Mesendoderm (in vitro differentiated cells): ENCODE measurements around the gene DOK3.

Source experiments
- DNase-seq: peaks from one replicate; pipeline ENCODE4 v3.0.0; 2013
- H2AK5ac ChIP-seq: 2 replicates; pipeline ENCODE4 v1.6.1; 2013; ENCODE audit warnings: low read length, inconsistent platforms
- H2BK120ac ChIP-seq: 2 replicates; pipeline ENCODE4 v1.6.1; 2013; ENCODE audit warnings: low read depth, mild to moderate bottlenecking, low read length, moderate library complexity, mixed read lengths
- H2BK15ac ChIP-seq: replicated peaks from 2 replicates; pipeline ENCODE4 v1.6.1; 2013; ENCODE audit warnings: low read depth, mild to moderate bottlenecking, moderate library complexity
- H2BK5ac ChIP-seq: 2 replicates; pipeline ENCODE4 v1.6.1; 2013; ENCODE audit warnings: low read length, inconsistent platforms
- H3K18ac ChIP-seq: 2 replicates; pipeline ENCODE4 v1.6.1; 2013; ENCODE audit warnings: mild to moderate bottlenecking, low read length, mixed read lengths
- H3K23ac ChIP-seq: one replicate; pipeline ENCODE4 v1.6.1; 2013; ENCODE audit warnings: low read length
- H3K27ac ChIP-seq: 2 replicates; pipeline ENCODE4 v1.5.1; 2013; ENCODE audit warnings: low read depth, mild to moderate bottlenecking, inconsistent platforms, low read length, moderate library complexity
- H3K27me3 ChIP-seq: 2 replicates; pipeline ENCODE4 v1.6.1; 2013; ENCODE audit warnings: low read length, control low read depth, mild to moderate bottlenecking, inconsistent platforms; ENCODE audit not compliant: insufficient read depth, poor library complexity
- H3K36me3 ChIP-seq: 2 replicates; pipeline ENCODE4 v1.6.1; 2013; ENCODE audit warnings: low read length, inconsistent platforms; ENCODE audit not compliant: control insufficient read depth, insufficient read depth
- H3K4ac ChIP-seq: one replicate; pipeline ENCODE4 v1.6.1; 2013; ENCODE audit warnings: low read depth, mild to moderate bottlenecking, low read length, moderate library complexity
- H3K4me1 ChIP-seq: 2 replicates; pipeline ENCODE4 v1.6.1; 2013; ENCODE audit warnings: low read depth, low read length, inconsistent platforms; ENCODE audit not compliant: control insufficient read depth
- H3K4me2 ChIP-seq: 2 replicates; pipeline ENCODE4 v1.6.1; 2013; ENCODE audit warnings: low read length
- H3K4me3 ChIP-seq: 2 replicates; pipeline ENCODE4 v1.5.1; 2013; ENCODE audit warnings: mild to moderate bottlenecking, low read length
- H3K56ac ChIP-seq: one replicate; pipeline ENCODE4 v1.6.1; 2013; ENCODE audit warnings: low read length
- H3K79me1 ChIP-seq: 2 replicates; pipeline ENCODE4 v1.6.1; 2013; ENCODE audit warnings: low read length, inconsistent platforms
- H3K79me2 ChIP-seq: 2 replicates; pipeline ENCODE4 v1.6.1; 2013; ENCODE audit warnings: mild to moderate bottlenecking, low read length; ENCODE audit not compliant: control insufficient read depth, insufficient read depth
- H3K9ac ChIP-seq: 2 replicates; pipeline ENCODE4 v1.6.1; 2013; ENCODE audit warnings: low read length, inconsistent platforms
- H4K5ac ChIP-seq: one replicate; pipeline ENCODE4 v1.6.1; 2013; ENCODE audit warnings: low read length
- H4K8ac ChIP-seq: one replicate; pipeline ENCODE4 v1.6.1; 2013; ENCODE audit warnings: low read depth, mild to moderate bottlenecking, control low read depth, low read length, moderate library complexity
- WGBS: extraction: QIAGEN DNeasy Blood & Tissue Kit; methylation state at CpG from one replicate; pipeline ENCODE4 v1.1.7; 2013; ENCODE audit warnings: low lambda C conversion rate, missing lambda C conversion rate; ENCODE audit not compliant: insufficient coverage; ENCODE audit errors: extremely low coverage; 5-methylcytosine and 5-hydroxymethylcytosine counted together

Gene DOK3

DNA sequence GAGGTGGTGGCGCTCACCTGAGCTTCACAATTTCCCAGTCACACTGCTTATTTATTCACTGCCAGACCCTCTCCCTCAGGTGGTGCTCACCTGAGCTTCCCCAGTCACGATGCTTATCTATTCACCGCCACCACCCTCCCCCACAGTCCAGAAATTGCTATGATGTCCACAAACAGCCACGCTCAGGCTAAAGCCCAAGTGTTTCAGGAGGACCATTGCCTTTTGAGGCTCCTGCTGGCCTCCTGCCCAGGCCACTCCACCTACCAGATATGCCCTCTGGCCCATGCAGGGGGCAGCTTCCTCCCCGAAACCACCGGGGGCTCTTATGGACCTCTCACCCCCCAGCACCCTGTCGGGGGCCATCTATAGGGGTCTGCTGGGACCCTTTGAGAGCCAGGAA lies 16.8 kb downstream of the DOK3 start:
- peaks cover 2% of the 10 kb centered on the region for H3K79me2 ChIP-seq
- no CpG with 5 or more reads among the region's 7 CpGs for WGBS
- peak overlapping the region; percentile 50 for H3K56ac ChIP-seq
- H2AK5ac ChIP-seq: no peak overlapping the region
- no peak overlapping the region for H3K27ac ChIP-seq
- H3K9ac ChIP-seq: peak overlapping the region; percentile 10
- H2BK5ac ChIP-seq: no peak overlapping the region
- no peaks in the 10 kb centered on the region for H3K27me3 ChIP-seq
- peaks cover 11% of the 10 kb centered on the region for H3K36me3 ChIP-seq
- no peak overlapping the region for H3K4me2 ChIP-seq
- no peak overlapping the region for H4K8ac ChIP-seq
- H3K4me3 ChIP-seq: no peak overlapping the region
- peaks cover 7% of the 10 kb centered on the region for H3K79me1 ChIP-seq
- no peak overlapping the region for H2BK15ac ChIP-seq
- no peak overlapping the region for H2BK120ac ChIP-seq
- no peak overlapping the region for H4K5ac ChIP-seq
- DNase-seq: no peak
- peaks cover 11% of the 10 kb centered on the region for H3K4me1 ChIP-seq
- no peak overlapping the region for H3K23ac ChIP-seq
- H3K18ac ChIP-seq: no peak overlapping the region
- no peak overlapping the region for H3K4ac ChIP-seq

DNA sequence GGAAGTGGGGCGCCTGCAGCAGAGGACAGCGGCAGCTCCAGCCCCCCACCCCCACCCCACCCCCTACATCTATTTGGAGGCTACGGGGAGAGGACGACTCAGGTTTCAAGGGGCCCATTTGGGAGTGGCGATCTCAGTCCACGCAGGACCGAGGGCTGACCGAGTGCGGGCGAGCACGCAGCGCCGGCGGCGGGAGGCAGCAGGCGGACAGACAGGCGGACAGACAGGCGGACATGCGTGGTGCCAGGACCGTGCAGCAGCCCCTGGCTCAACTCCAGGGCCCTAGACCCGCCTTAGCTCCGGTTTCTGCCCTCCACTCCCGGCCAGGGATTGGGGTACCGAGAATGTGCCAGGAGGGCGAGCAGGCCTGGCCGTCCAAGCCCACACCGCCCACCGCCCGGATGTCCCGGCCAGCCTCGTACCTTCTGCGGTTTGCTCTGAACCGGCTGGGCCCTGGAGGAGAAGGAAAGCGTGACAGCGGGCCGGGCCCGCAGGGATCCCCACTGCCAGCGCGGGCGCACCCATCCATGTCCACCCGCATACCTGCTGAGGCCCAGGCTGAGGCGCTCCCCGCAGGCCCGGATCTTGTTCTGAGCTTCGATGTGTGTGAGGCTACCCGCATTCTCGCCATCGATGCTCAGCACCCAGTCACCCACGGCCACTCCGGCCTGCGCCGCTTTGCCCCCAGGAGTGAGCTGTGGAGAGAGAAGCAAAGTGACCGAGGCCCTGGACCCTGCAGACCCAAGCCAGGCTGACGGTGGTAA lies 17.5 kb downstream of the DOK3 start:
- no peaks in the 10 kb centered on the region for H3K27me3 ChIP-seq
- no peak overlapping the region for H2BK15ac ChIP-seq
- H2AK5ac ChIP-seq: no peak overlapping the region
- H4K8ac ChIP-seq: no peak overlapping the region
- no peak overlapping the region for H3K18ac ChIP-seq
- peaks cover 11% of the 10 kb centered on the region for H3K4me1 ChIP-seq
- H3K4me3 ChIP-seq: no peak overlapping the region
- H3K4me2 ChIP-seq: no peak overlapping the region
- no peak for DNase-seq
- H3K27ac ChIP-seq: no peak overlapping the region
- H3K4ac ChIP-seq: no peak overlapping the region
- no peak overlapping the region for H4K5ac ChIP-seq
- H3K36me3 ChIP-seq: peaks cover 17% of the 10 kb centered on the region
- WGBS: no CpG with 5 or more reads among the region's 54 CpGs
- H3K79me2 ChIP-seq: peaks cover 2% of the 10 kb centered on the region
- H3K9ac ChIP-seq: no peak overlapping the region
- no peak overlapping the region for H2BK5ac ChIP-seq
- H2BK120ac ChIP-seq: no peak overlapping the region
- H3K79me1 ChIP-seq: peaks cover 7% of the 10 kb centered on the region
- peak overlapping the region; percentile 69 for H3K56ac ChIP-seq
- no peak overlapping the region for H3K23ac ChIP-seq

- no peak overlapping the region for H2AK5ac ChIP-seq
- peak overlapping the region; percentile 31 for H3K9ac ChIP-seq
- H3K4ac ChIP-seq: no peak overlapping the region
- H3K4me2 ChIP-seq: no peak overlapping the region
- no peaks in the 10 kb centered on the region for H3K27me3 ChIP-seq
- no peak overlapping the region for H3K18ac ChIP-seq
- H3K79me1 ChIP-seq: peaks cover 7% of the 10 kb centered on the region
- no peak overlapping the region for H3K23ac ChIP-seq
- peaks cover 2% of the 10 kb centered on the region for H3K79me2 ChIP-seq
- no CpG with 5 or more reads among the region's 43 CpGs for WGBS
- no peak overlapping the region for H2BK5ac ChIP-seq
- no peak overlapping the region for H4K8ac ChIP-seq
- peak overlapping the region; percentile 76 for H3K56ac ChIP-seq
- peak overlapping the region; percentile 2 for H3K27ac ChIP-seq
- no peak overlapping the region for H3K4me3 ChIP-seq
- no peak overlapping the region for H2BK120ac ChIP-seq
- H2BK15ac ChIP-seq: no peak overlapping the region
- DNase-seq: peak; percentile 91
- peaks cover 18% of the 10 kb centered on the region for H3K36me3 ChIP-seq
- H3K4me1 ChIP-seq: peaks cover 11% of the 10 kb centered on the region
- H4K5ac ChIP-seq: no peak overlapping the region
These were observed 18.1 kb downstream of the DOK3 start for GRCh38 chr5:177491429-177491945.

GRCh38 chr5:177490992-177491391 lies 18.6 kb downstream of the DOK3 start:
- H3K9ac ChIP-seq: peak overlapping the region; percentile 31
- no peak overlapping the region for H3K4me3 ChIP-seq
- H3K4me2 ChIP-seq: no peak overlapping the region
- peak overlapping the region; percentile 2 for H3K27ac ChIP-seq
- no peak overlapping the region for H3K23ac ChIP-seq
- H3K79me2 ChIP-seq: no peaks in the 10 kb centered on the region
- no peak for DNase-seq
- peak overlapping the region; percentile 76 for H3K56ac ChIP-seq
- H4K8ac ChIP-seq: no peak overlapping the region
- no peak overlapping the region for H4K5ac ChIP-seq
- H3K4ac ChIP-seq: no peak overlapping the region
- no peak overlapping the region for H2AK5ac ChIP-seq
- peaks cover 11% of the 10 kb centered on the region for H3K4me1 ChIP-seq
- H3K79me1 ChIP-seq: peaks cover 7% of the 10 kb centered on the region
- H2BK15ac ChIP-seq: no peak overlapping the region
- H3K36me3 ChIP-seq: peaks cover 20% of the 10 kb centered on the region
- no CpG with 5 or more reads among the region's 16 CpGs for WGBS
- no peaks in the 10 kb centered on the region for H3K27me3 ChIP-seq
- H2BK5ac ChIP-seq: no peak overlapping the region
- H2BK120ac ChIP-seq: no peak overlapping the region
- H3K18ac ChIP-seq: no peak overlapping the region

DNA sequence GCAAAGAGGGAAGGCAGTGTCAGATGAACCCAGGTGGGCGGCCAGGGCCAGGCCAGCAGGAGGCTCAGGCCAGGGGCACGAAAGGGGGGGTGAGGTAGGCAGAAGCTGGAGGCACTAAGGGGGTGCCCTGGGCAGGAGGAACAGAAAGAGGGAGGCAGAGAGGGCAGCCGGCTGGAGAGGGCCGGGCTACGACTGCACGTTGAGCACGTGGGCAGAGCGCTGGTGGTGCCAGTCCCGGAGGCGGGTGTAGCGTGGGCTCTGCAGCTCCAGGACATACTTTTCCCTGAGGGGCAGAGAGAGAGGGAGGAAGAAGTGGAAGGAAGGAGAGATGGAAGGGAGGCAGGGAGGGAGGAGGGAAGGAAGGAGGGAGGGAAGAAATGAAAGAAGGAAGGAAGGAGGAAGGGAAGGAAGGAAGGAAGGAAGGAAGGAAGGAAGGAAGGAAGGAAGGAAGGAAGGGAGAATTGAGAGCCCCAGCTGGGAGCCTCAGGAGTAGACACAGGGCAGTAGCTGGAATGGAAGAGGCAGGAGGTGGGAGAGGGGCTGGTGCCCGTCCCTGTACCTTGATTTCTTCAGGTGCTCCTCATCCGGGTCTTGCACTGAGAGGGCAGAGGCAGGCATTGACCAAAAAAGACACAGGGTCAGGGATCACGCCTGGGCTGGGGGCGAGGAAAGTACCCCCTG lies 19.2 kb downstream of the DOK3 start:
- Histone ChIP-seq H4K5ac (no peak overlapping the region), H4K8ac (no peak overlapping the region), H3K4ac (no peak overlapping the region), H3K36me3 (peaks cover 20% of the 10 kb centered on the region), H2AK5ac (no peak overlapping the region), H3K18ac (no peak overlapping the region), H2BK120ac (no peak overlapping the region), H3K27me3 (no peaks in the 10 kb centered on the region), H2BK5ac (no peak overlapping the region), H3K9ac (no peak overlapping the region), H3K56ac (peak overlapping the region; percentile 76), H3K4me1 (peaks cover 7% of the 10 kb centered on the region), H3K23ac (no peak overlapping the region), H3K27ac (no peak overlapping the region), H3K79me2 (no peaks in the 10 kb centered on the region), H2BK15ac (no peak overlapping the region), H3K4me3 (no peak overlapping the region), H3K79me1 (peaks cover 7% of the 10 kb centered on the region), H3K4me2 (no peak overlapping the region)
- no CpG with 5 or more reads among the region's 15 CpGs for WGBS
- DNase-seq: no peak
